Activated T-cell treated with anti-CD3 and anti-CD28 coated beads, Interleukin-2, amount 50 U/mL, for 72 hours (primary cell): ENCODE measurements around the gene CLRN1. TPM values are rescaled to one million over a fixed set of nuclear protein-coding genes. Genes with fewer than 3 reads are reported as not detected.
A peak's percentile ranks its signal among the peaks of the same experiment; 100 is the strongest.
"Not testable (repeated sequence)": the region's sequence is repeated elsewhere in the genome, so short reads cannot be mapped to it uniquely, and the experiment has no call there.

Source experiments
- ATAC-seq, 2 donors: fragments of 150-1000 bp; cut with Tn5 transposase; replicated peaks in 1 of 2; 2 replicates each; pipeline ENCODE4 v1.10.0; 2021; ENCODE audit warnings: moderate library complexity in 2 of 2, mild to moderate bottlenecking in 1 of 2
- DNase-seq, 2 donors: peaks; one replicate each; pipeline ENCODE4 v3.0.0; 2021 to 2022; ENCODE audit warnings: mixed read lengths in 1 of 2
- H3K27ac Mint-ChIP-seq: one replicate; pipeline ENCODE4 v1.8.0; 2022; ENCODE audit warnings: mild to moderate bottlenecking, moderate library complexity, mixed read lengths
- H3K27me3 Mint-ChIP-seq: one replicate; pipeline ENCODE4 v1.8.0; 2022; ENCODE audit warnings: low read depth, mixed read lengths
- H3K36me3 Mint-ChIP-seq, 2 donors: one replicate each; pipeline ENCODE4 v1.8.0; 2022; ENCODE audit warnings: mixed read lengths in 2 of 2, mild to moderate bottlenecking in 1 of 2; ENCODE audit not compliant: insufficient read depth in 2 of 2
- H3K4me1 Mint-ChIP-seq: one replicate; pipeline ENCODE4 v1.8.0; 2022; ENCODE audit warnings: low read depth, mixed read lengths
- H3K4me3 Mint-ChIP-seq, 2 donors: one replicate each; pipeline ENCODE4 v1.8.0; 2022; ENCODE audit warnings: mild to moderate bottlenecking in 2 of 2, mixed read lengths in 2 of 2, moderate library complexity in 2 of 2
- H3K9me3 Mint-ChIP-seq, 2 donors: one replicate each; pipeline ENCODE4 v1.8.0; 2022; ENCODE audit warnings: mixed read lengths in 2 of 2
- total RNA-seq, 2 donors: library from RNA; stranded (reverse); gene quantifications; one replicate each; pipeline ENCODE4 v1.2.3, GENCODE V29; 2022

CLRN1 gene
- total RNA-seq, 2 donors from 2014 or later: not detected

- Mint-ChIP-seq H3K27me3 (peaks cover 15% of the 10 kb centered on the region), H3K27ac (no peak overlapping the region)
- ATAC-seq: no peak
Measured at GRCh38 chr3:151002003-151002981, 29.8 kb upstream of the CLRN1 start.

GRCh38 chr3:150998996-150999395 is 26.5 kb upstream of the CLRN1 start:
- no peak overlapping the region for H3K4me3 Mint-ChIP-seq
- peaks cover 0 to 2% of the 10 kb centered on the region in 2 donors for H3K9me3 Mint-ChIP-seq
- ATAC-seq: no peak
- H3K36me3 Mint-ChIP-seq: no peaks in the 10 kb centered on the region
- no peak overlapping the region for H3K27ac Mint-ChIP-seq
- no peaks in the 10 kb centered on the region for H3K4me1 Mint-ChIP-seq
- no peak for DNase-seq
- H3K27me3 Mint-ChIP-seq: peaks cover 16% of the 10 kb centered on the region

More at GRCh38 chr3:151002003-151002981, 29.8 kb upstream of the CLRN1 start:
- Mint-ChIP-seq H3K4me1 (no peaks in the 10 kb centered on the region), H3K36me3 (no peaks in the 10 kb centered on the region), H3K9me3 (peaks cover 0 to 2% of the 10 kb centered on the region in 2 donors), H3K4me3 (no peak overlapping the region)
- no peak for DNase-seq

- H3K9me3 Mint-ChIP-seq: peaks cover 1 to 2% of the 10 kb centered on the region in 2 donors
- DNase-seq: no peak
- H3K27ac Mint-ChIP-seq: no peak overlapping the region
- H3K27me3 Mint-ChIP-seq: peaks cover 34% of the 10 kb centered on the region
- H3K4me1 Mint-ChIP-seq: no peaks in the 10 kb centered on the region
- H3K4me3 Mint-ChIP-seq: no peak overlapping the region
- no peaks in the 10 kb centered on the region for H3K36me3 Mint-ChIP-seq
- ATAC-seq: no peak
Measured at GRCh38 chr3:150996731-150997130, 24.2 kb upstream of the CLRN1 start.

GRCh38 chr3:150995510-150995909 is 23.0 kb upstream of the CLRN1 start:
- no peaks in the 10 kb centered on the region for H3K4me1 Mint-ChIP-seq
- ATAC-seq: no peak
- H3K27me3 Mint-ChIP-seq: peaks cover 38% of the 10 kb centered on the region
- H3K9me3 Mint-ChIP-seq: peaks cover 1 to 2% of the 10 kb centered on the region in 2 donors
- no peaks in the 10 kb centered on the region for H3K36me3 Mint-ChIP-seq
- DNase-seq: no peak
- H3K4me3 Mint-ChIP-seq: no peak overlapping the region
- H3K27ac Mint-ChIP-seq: no peak overlapping the region

- Mint-ChIP-seq H3K4me1 (no peaks in the 10 kb centered on the region), H3K36me3 (no peaks in the 10 kb centered on the region), H3K4me3 (no peak overlapping the region), H3K9me3 (peaks cover 3% of the 10 kb centered on the region in 2 donors), H3K27ac (no peak overlapping the region), H3K27me3 (peaks cover 28% of the 10 kb centered on the region)
- no peak for DNase-seq
- no peak for ATAC-seq
Measured at GRCh38 chr3:150989208-150989607, 16.7 kb upstream of the CLRN1 start.

- not testable (repeated sequence) for H3K4me3 Mint-ChIP-seq, H3K4me1 Mint-ChIP-seq, DNase-seq, ATAC-seq, H3K27ac Mint-ChIP-seq, H3K36me3 Mint-ChIP-seq, H3K9me3 Mint-ChIP-seq
- peaks cover 34% of the 10 kb centered on the region for H3K27me3 Mint-ChIP-seq
Measured at GRCh38 chr3:150988395-150988794, 15.9 kb upstream of the CLRN1 start.

GRCh38 chr3:150985711-150986110 is 13.2 kb upstream of the CLRN1 start:
- Mint-ChIP-seq H3K4me3 (no peak overlapping the region), H3K4me1 (no peaks in the 10 kb centered on the region), H3K27ac (no peak overlapping the region), H3K36me3 (no peaks in the 10 kb centered on the region), H3K9me3 (peaks cover 1 to 3% of the 10 kb centered on the region in 2 donors), H3K27me3 (peaks cover 17% of the 10 kb centered on the region)
- ATAC-seq (no peak), DNase-seq (no peak)

- Mint-ChIP-seq H3K27me3 (peaks cover 23% of the 10 kb centered on the region), H3K27ac (no peak overlapping the region), H3K4me3 (no peak overlapping the region), H3K4me1 (no peaks in the 10 kb centered on the region), H3K36me3 (no peaks in the 10 kb centered on the region), H3K9me3 (peaks cover 0 to 3% of the 10 kb centered on the region in 2 donors)
- ATAC-seq (no peak), DNase-seq (no peak)
Measured at GRCh38 chr3:150984066-150984465, 11.5 kb upstream of the CLRN1 start.

- ATAC-seq (no peak), DNase-seq (no peak)
- H3K4me1 Mint-ChIP-seq: peaks cover 18% of the 10 kb centered on the region
- no peak overlapping the region for H3K4me3 Mint-ChIP-seq
- no peaks in the 10 kb centered on the region for H3K9me3 Mint-ChIP-seq
- peaks cover 28% of the 10 kb centered on the region for H3K27me3 Mint-ChIP-seq
- no peak overlapping the region for H3K27ac Mint-ChIP-seq
- no peaks in the 10 kb centered on the region for H3K36me3 Mint-ChIP-seq
Measured at GRCh38 chr3:150978566-150979148, 6.1 kb upstream of the CLRN1 start.

GRCh38 chr3:150975992-150976368 is 3.5 kb upstream of the CLRN1 start:
- H3K9me3 Mint-ChIP-seq: no peaks in the 10 kb centered on the region
- DNase-seq (peak in 1 of 2 donors; percentile 7), ATAC-seq (peak; percentile 78 to 82)
- peaks cover 18% of the 10 kb centered on the region for H3K4me1 Mint-ChIP-seq
- peak overlapping the region; percentile 15 for H3K27ac Mint-ChIP-seq
- H3K27me3 Mint-ChIP-seq: peaks cover 42% of the 10 kb centered on the region
- peak overlapping the region; percentile 2 to 36 for H3K4me3 Mint-ChIP-seq
- H3K36me3 Mint-ChIP-seq: no peaks in the 10 kb centered on the region

GRCh38 chr3:150975086-150975991 is 2.8 kb upstream of the CLRN1 start:
- H3K4me1 Mint-ChIP-seq: peaks cover 18% of the 10 kb centered on the region
- no peaks in the 10 kb centered on the region for H3K36me3 Mint-ChIP-seq
- DNase-seq (peak in 1 of 2 donors; percentile 24), ATAC-seq (peak; percentile 83 to 84)
- H3K9me3 Mint-ChIP-seq: no peaks in the 10 kb centered on the region
- H3K27me3 Mint-ChIP-seq: peaks cover 42% of the 10 kb centered on the region
- H3K27ac Mint-ChIP-seq: peak overlapping the region; percentile 15
- H3K4me3 Mint-ChIP-seq: peak overlapping the region; percentile 2 to 36

- peaks cover 30% of the 10 kb centered on the region for H3K27me3 Mint-ChIP-seq
- no peak overlapping the region for H3K4me3 Mint-ChIP-seq
- no peaks in the 10 kb centered on the region for H3K36me3 Mint-ChIP-seq
- no peak overlapping the region for H3K27ac Mint-ChIP-seq
- H3K4me1 Mint-ChIP-seq: peaks cover 12% of the 10 kb centered on the region
- no peaks in the 10 kb centered on the region for H3K9me3 Mint-ChIP-seq
- DNase-seq: no peak
- ATAC-seq: no peak
Measured at GRCh38 chr3:150970665-150971324, 1.7 kb downstream of the CLRN1 start.
